Measurements from ENCODE around the gene GCSH. TPM values are rescaled to one million over a fixed set of nuclear protein-coding genes. Genes with fewer than 3 reads are reported as not detected.

The GCSH gene
- total RNA-seq, 1 experiment from 2014 or later, result 109 TPM

GRCh38 chr16:81130126-81130525 is 33.9 kb upstream of the GCSH start:
- no peak for DNase-seq
- no peak overlapping the region for H3K4me3 Mint-ChIP-seq (ENCODE audit: low read depth, unreplicated experiment)
- no peak overlapping the region for H3K27ac Mint-ChIP-seq (ENCODE audit: unreplicated experiment)
- no TSS peak for BruUV-seq (replicated peaks)
- CTCF ChIA-PET, result interaction anchor here (0.6 kb wide), 2 partner anchors 39 to 1066 kb away, joined by 3 to 4 read pairs; no protein-coding TSS in a partner anchor
- H3K27me3 Mint-ChIP-seq (ENCODE audit: unreplicated experiment), result no peaks in the 10 kb centered on the region
- no peaks in the 10 kb centered on the region for H3K4me1 Mint-ChIP-seq (ENCODE audit: low read depth, unreplicated experiment)
- TF ChIP-seq CTCF (IDR thresholded peaks at IDR 0.05; ENCODE audit: unreplicated experiment), result no peak
- intact Hi-C loops (cut with micrococcal nuclease; ENCODE audit: unreplicated experiment), result no loop called here
- no peaks in the 10 kb centered on the region for H3K36me3 Mint-ChIP-seq (ENCODE audit: insufficient read depth, unreplicated experiment)
- no peaks in the 10 kb centered on the region for H3K9me3 Mint-ChIP-seq (ENCODE audit: low read depth, unreplicated experiment)

- no peak overlapping the region for H3K4me3 Mint-ChIP-seq (ENCODE audit: low read depth, unreplicated experiment)
- DNase-seq, result no peak
- H3K36me3 Mint-ChIP-seq (ENCODE audit: insufficient read depth, unreplicated experiment), result no peaks in the 10 kb centered on the region
- H3K27me3 Mint-ChIP-seq (ENCODE audit: unreplicated experiment), result no peaks in the 10 kb centered on the region
- intact Hi-C loops (cut with micrococcal nuclease; ENCODE audit: unreplicated experiment), result no loop called here
- H3K4me1 Mint-ChIP-seq (ENCODE audit: low read depth, unreplicated experiment), result no peaks in the 10 kb centered on the region
- no peaks in the 10 kb centered on the region for H3K9me3 Mint-ChIP-seq (ENCODE audit: low read depth, unreplicated experiment)
- no TSS peak for BruUV-seq (replicated peaks)
- TF ChIP-seq CTCF (IDR thresholded peaks at IDR 0.05; ENCODE audit: unreplicated experiment), result no peak
- CTCF ChIA-PET, result interaction anchor here (0.6 kb wide), 1 partner anchor 52 kb away, joined by 4 read pairs; no protein-coding TSS in a partner anchor
- no peak overlapping the region for H3K27ac Mint-ChIP-seq (ENCODE audit: unreplicated experiment)
Measured at GRCh38 chr16:81128726-81129524, 32.7 kb upstream of the GCSH start.

GRCh38 chr16:81127051-81127450 is 30.9 kb upstream of the GCSH start:
- Mint-ChIP-seq H3K27me3 (ENCODE audit: unreplicated experiment) (no peaks in the 10 kb centered on the region), H3K27ac (ENCODE audit: unreplicated experiment) (no peak overlapping the region), H3K4me1 (ENCODE audit: low read depth, unreplicated experiment) (no peaks in the 10 kb centered on the region), H3K36me3 (ENCODE audit: insufficient read depth, unreplicated experiment) (no peaks in the 10 kb centered on the region), H3K4me3 (ENCODE audit: low read depth, unreplicated experiment) (no peak overlapping the region), H3K9me3 (ENCODE audit: low read depth, unreplicated experiment) (no peaks in the 10 kb centered on the region)
- CTCF ChIA-PET, result interaction anchor here (0.7 kb wide), 1 partner anchor 11 kb away, joined by 4 read pairs; no protein-coding TSS in a partner anchor
- intact Hi-C loops (cut with micrococcal nuclease; ENCODE audit: unreplicated experiment), result no loop called here
- no peak for DNase-seq
- TF ChIP-seq CTCF (IDR thresholded peaks at IDR 0.05; ENCODE audit: unreplicated experiment), result no peak
- no TSS peak for BruUV-seq (replicated peaks)

GRCh38 chr16:81123092-81123852 is 27.1 kb upstream of the GCSH start:
- Mint-ChIP-seq H3K27ac (ENCODE audit: unreplicated experiment) (no peak overlapping the region), H3K4me3 (ENCODE audit: low read depth, unreplicated experiment) (no peak overlapping the region), H3K4me1 (ENCODE audit: low read depth, unreplicated experiment) (no peaks in the 10 kb centered on the region), H3K36me3 (ENCODE audit: insufficient read depth, unreplicated experiment) (no peaks in the 10 kb centered on the region), H3K9me3 (ENCODE audit: low read depth, unreplicated experiment) (no peaks in the 10 kb centered on the region), H3K27me3 (ENCODE audit: unreplicated experiment) (no peaks in the 10 kb centered on the region)
- no peak for TF ChIP-seq CTCF (IDR thresholded peaks at IDR 0.05; ENCODE audit: unreplicated experiment)
- intact Hi-C loops (cut with micrococcal nuclease; ENCODE audit: unreplicated experiment), result no loop called here
- DNase-seq, result no peak
- CTCF ChIA-PET, result no interaction called here
- BruUV-seq (replicated peaks), result no TSS peak

Data from Calu3 (cell line).